H1 (cell line): ENCODE measurements around the gene LIMS1. TPM values are rescaled to one million over a fixed set of nuclear protein-coding genes. Genes with fewer than 3 reads are reported as not detected.

Experiments
- CTCF ChIA-PET: fragments of 300-600 bp; sonication (Branson Sonifier 250); formaldehyde crosslinking; loops from one replicate; lab custom pipeline; 2021; ENCODE audit not compliant: partially characterized antibody; lab: Charles Lee
- POLR2A ChIA-PET: fragments of 300-600 bp; sonication (Branson Sonifier 250); formaldehyde crosslinking; loops from one replicate; lab custom pipeline; 2021; ENCODE audit warnings: inconsistent platforms; ENCODE audit not compliant: partially characterized antibody; lab: Charles Lee
- DNase-seq, 2 experiments: peaks; one replicate each; pipeline versions ENCODE4 v3.0.0 to v3.0.0-alpha.2; 2010 to 2022; ENCODE audit warnings: low spot score in 2 of 2, low read depth in 1 of 2, mixed read lengths in 1 of 2
- FAIRE-seq: peaks from 2 replicates; lab custom pipeline; 2011; peaks lifted over from hg19 to GRCh38; lab: Jason Lieb, UNC
- H2AFZ ChIP-seq: 2 replicates; pipeline ENCODE4 v1.8.1; 2012; ENCODE audit warnings: low read length, inconsistent platforms
- H2AK5ac ChIP-seq: 2 replicates; pipeline ENCODE4 v1.6.1; 2013; ENCODE audit warnings: low read depth, low read length
- H2BK120ac ChIP-seq: replicated peaks from 2 replicates; pipeline ENCODE3; 2013; ENCODE audit warnings: low read depth, low read length, inconsistent platforms
- H2BK12ac ChIP-seq: 2 replicates; pipeline ENCODE4 v1.6.1; 2013; ENCODE audit warnings: low read depth, low read length
- H2BK15ac ChIP-seq: 2 replicates; pipeline ENCODE4 v1.6.1; 2013; ENCODE audit warnings: low read length
- H2BK20ac ChIP-seq: 2 replicates; pipeline ENCODE4 v1.6.1; 2013; ENCODE audit warnings: low read length
- H2BK5ac ChIP-seq: 2 replicates; pipeline ENCODE4 v1.6.1; 2013; ENCODE audit warnings: low read depth, low read length
- H3K14ac ChIP-seq: 2 replicates; pipeline ENCODE4 v1.6.1; 2013; ENCODE audit warnings: inconsistent platforms; ENCODE audit not compliant: insufficient read length
- H3K18ac ChIP-seq: 2 replicates; pipeline ENCODE4 v1.6.1; 2013; ENCODE audit warnings: low read length; ENCODE audit errors: extremely low read depth
- H3K23ac ChIP-seq: 2 replicates; pipeline ENCODE4 v1.6.1; 2013; ENCODE audit warnings: inconsistent platforms; ENCODE audit not compliant: insufficient read length
- H3K23me2 ChIP-seq: 2 replicates; pipeline ENCODE4 v1.6.1; 2013; ENCODE audit warnings: low read depth, low read length
- H3K27ac ChIP-seq: 2 replicates; pipeline ENCODE4 v1.6.1; 2011; ENCODE audit warnings: low read depth, low read length, inconsistent platforms
- H3K27me3 ChIP-seq, 4 experiments: replicated peaks in 1 of 4; 1 replicate in 1 of 4; 2 replicates in 3 of 4; pipeline versions ENCODE4 v1.6.1 to v1.8.1; 2011 to 2013; ENCODE audit warnings: low read length in 3 of 4, mild to moderate bottlenecking in 3 of 4, inconsistent platforms in 2 of 4, mixed read lengths in 2 of 4, moderate library complexity in 1 of 4; ENCODE audit not compliant: control insufficient read depth in 3 of 4, insufficient read depth in 3 of 4; ENCODE audit errors: extremely low read depth in 1 of 4
- H3K36me3 ChIP-seq, 4 experiments: 2 replicates each; pipeline versions ENCODE4 v1.6.1 to v1.8.1; 2011 to 2013; ENCODE audit warnings: mild to moderate bottlenecking in 4 of 4, low read length in 3 of 4, moderate library complexity in 2 of 4, control low read depth in 1 of 4, inconsistent platforms in 1 of 4; ENCODE audit not compliant: insufficient read depth in 4 of 4, control insufficient read depth in 2 of 4
- H3K4ac ChIP-seq: replicated peaks from 2 replicates; pipeline ENCODE3; 2013; ENCODE audit warnings: low read length, low read depth, mixed read lengths, inconsistent platforms; ENCODE audit not compliant: insufficient read length
- H3K4me1 ChIP-seq, 4 experiments: replicated peaks in 1 of 4; 1 replicate in 1 of 4; 2 replicates in 3 of 4; pipeline versions ENCODE4 v1.6.1 to v1.8.1; 2011 to 2013; ENCODE audit warnings: low read length in 3 of 4, inconsistent platforms in 2 of 4, mixed read lengths in 1 of 4; ENCODE audit not compliant: insufficient read depth in 4 of 4, control insufficient read depth in 3 of 4
- H3K4me2 ChIP-seq, 2 experiments: 2 replicates each; pipeline versions ENCODE4 v1.6.1 to v1.8.1; 2011 to 2013; ENCODE audit warnings: low read depth in 2 of 2, low read length in 2 of 2, control low read depth in 1 of 2, inconsistent platforms in 1 of 2, mild to moderate bottlenecking in 1 of 2; ENCODE audit not compliant: insufficient read depth in 1 of 2
- H3K4me3 ChIP-seq, 4 experiments: fragments of 200-600, 300-600 bp in 1 of 4; sonication (generic), shearing (Covaris generic), sonication (Bioruptor Twin) in 1 of 4; 2 replicates each; pipeline versions ENCODE4 v1.5.1 to v1.8.1; 2011 to 2016; ENCODE audit warnings: low read length in 4 of 4, low read depth in 3 of 4, control low read depth in 2 of 4, inconsistent platforms in 2 of 4, mild to moderate bottlenecking in 2 of 4, mixed read lengths in 1 of 4, moderate library complexity in 1 of 4; ENCODE audit not compliant: insufficient read depth in 2 of 4; ENCODE audit errors: extremely low read depth in 1 of 4
- H3K56ac ChIP-seq: replicated peaks from 2 replicates; pipeline ENCODE3; 2013; ENCODE audit warnings: low read depth, mild to moderate bottlenecking, mixed read lengths, low read length, inconsistent platforms; ENCODE audit not compliant: insufficient read length
- H3K79me1 ChIP-seq: 2 replicates; pipeline ENCODE4 v1.6.1; 2013; ENCODE audit warnings: low read depth, low read length, control low read depth
- H3K79me2 ChIP-seq, 2 experiments: 2 replicates each; pipeline versions ENCODE4 v1.6.1 to v1.8.1; 2012 to 2013; ENCODE audit warnings: low read length in 2 of 2, mild to moderate bottlenecking in 2 of 2, inconsistent platforms in 1 of 2; ENCODE audit not compliant: insufficient read depth in 2 of 2, control insufficient read depth in 1 of 2
- H3K9ac ChIP-seq, 4 experiments: replicated peaks in 1 of 4; 1 replicate in 1 of 4; 2 replicates in 3 of 4; pipeline versions ENCODE4 v1.6.1 to v1.8.1; 2011 to 2013; ENCODE audit warnings: low read depth in 3 of 4, low read length in 3 of 4, control low read depth in 2 of 4, mild to moderate bottlenecking in 2 of 4, moderate library complexity in 2 of 4, inconsistent platforms in 1 of 4; ENCODE audit errors: extremely low read depth in 1 of 4
- H3K9me3 ChIP-seq, 2 experiments: 2 replicates each; pipeline versions ENCODE4 v1.6.1 to v1.8.1; 2012 to 2013; ENCODE audit warnings: mild to moderate bottlenecking in 2 of 2, moderate library complexity in 2 of 2, control low read depth in 1 of 2, inconsistent platforms in 1 of 2, low read depth in 1 of 2, low read length in 1 of 2, mixed read lengths in 1 of 2; ENCODE audit not compliant: insufficient read depth in 2 of 2
- H4K20me1 ChIP-seq, 2 experiments: replicated peaks in 1 of 2; 2 replicates each; pipeline versions ENCODE3 to v1.8.1; 2011 to 2013; ENCODE audit warnings: inconsistent platforms in 2 of 2, low read length in 2 of 2, mild to moderate bottlenecking in 1 of 2; ENCODE audit not compliant: insufficient read depth in 2 of 2, control insufficient read depth in 1 of 2
- H4K5ac ChIP-seq: 2 replicates; pipeline ENCODE4 v1.6.1; 2013; ENCODE audit warnings: low read length, low read depth, mixed read lengths, inconsistent platforms; ENCODE audit not compliant: insufficient read length
- H4K8ac ChIP-seq: 2 replicates; pipeline ENCODE4 v1.8.0; 2013; ENCODE audit warnings: mild to moderate bottlenecking, moderate library complexity, low read length, inconsistent platforms; ENCODE audit not compliant: insufficient read depth; ENCODE audit errors: extremely low read depth
- H4K91ac ChIP-seq: replicated peaks from 2 replicates; pipeline ENCODE3; 2013; ENCODE audit warnings: low read length, mixed read lengths, inconsistent platforms; ENCODE audit not compliant: insufficient read length
- ATF2 ChIP-seq: IDR thresholded peaks from 2 replicates; pipeline ENCODE4 v1.6.1; 2012; ENCODE audit warnings: low read length, inconsistent platforms
- BACH1 ChIP-seq: IDR thresholded peaks from 2 replicates; pipeline ENCODE4 v1.6.1; 2012; ENCODE audit warnings: low read length, improper control_type of control experiment
- BRCA1 ChIP-seq: IDR thresholded peaks from 2 replicates; pipeline ENCODE4 v1.6.1; 2012; ENCODE audit warnings: low read depth, low read length, improper control_type of control experiment
- CBX8 ChIP-seq: fragments of 300-800, 300-1000 bp; sonication (generic); IDR thresholded peaks from 2 replicates; pipeline ENCODE4 v1.7.1; 2016; ENCODE audit warnings: low read depth, low read length, borderline replicate concordance
- CEBPB ChIP-seq: IDR thresholded peaks from 2 replicates; pipeline ENCODE4 v1.6.1; 2012; ENCODE audit warnings: low read depth, low read length
- CHD2 ChIP-seq: IDR thresholded peaks from 2 replicates; pipeline ENCODE4 v1.6.1; 2012; ENCODE audit warnings: low read length, improper control_type of control experiment
- CREB1 ChIP-seq: IDR thresholded peaks from 2 replicates; pipeline ENCODE4 v1.6.1; 2012; ENCODE audit warnings: inconsistent platforms
- KDM4A ChIP-seq: IDR thresholded peaks from one replicate; pipeline ENCODE4 v1.7.1; 2012; ENCODE audit warnings: low read depth, mild to moderate bottlenecking, moderate library complexity, low read length, inconsistent platforms; ENCODE audit not compliant: severe bottlenecking
- KDM5A ChIP-seq: fragments of 200-600 bp; IDR thresholded peaks from 2 replicates; pipeline ENCODE4 v1.7.1; 2012; ENCODE audit warnings: mild to moderate bottlenecking, low read length, inconsistent platforms, mixed read lengths
- POLR2A ChIP-seq, 2 experiments: IDR thresholded peaks; 1 replicate in 1 of 2; 2 replicates in 1 of 2; pipeline ENCODE4 v1.6.1; 2011; ENCODE audit warnings: low read depth in 2 of 2, low read length in 2 of 2, mild to moderate bottlenecking in 2 of 2; ENCODE audit errors: control extremely low read depth in 1 of 2
- RAD21 ChIP-seq, 2 experiments: IDR thresholded peaks in 1 of 2; conservative IDR thresholded peaks in 1 of 2; 2 replicates each; pipeline ENCODE4 v1.6.1; 2011; ENCODE audit warnings: low read depth in 2 of 2, low read length in 2 of 2, improper control_type of control experiment in 1 of 2, inconsistent platforms in 1 of 2, mild to moderate bottlenecking in 1 of 2, moderate library complexity in 1 of 2
- SIRT6 ChIP-seq: IDR thresholded peaks from one replicate; pipeline ENCODE4 v1.7.1; 2012; ENCODE audit warnings: low read length, inconsistent platforms
- TAF7 ChIP-seq: optimal IDR thresholded peaks from 2 replicates; pipeline ENCODE3; 2011; ENCODE audit warnings: low read depth, mild to moderate bottlenecking, inconsistent platforms, low read length, moderate library complexity, borderline replicate concordance
- USF2 ChIP-seq: IDR thresholded peaks from 2 replicates; pipeline ENCODE4 v1.6.1; 2011; ENCODE audit warnings: low read length, improper control_type of control experiment
- polyA plus RNA-seq, 7 experiments: library from polyadenylated mRNA; depleted of rRNA in 3 of 7; stranded (reverse) in 5 of 7; unstranded in 2 of 7; fragments of >200 nt in 5 of 7; fragments of 200-250 nt in 2 of 7; gene quantifications; 1 replicate in 5 of 7; 2 replicates in 1 of 7; 4 replicates in 1 of 7; pipeline versions ENCODE4 v1.2.1 to v1.2.3, GENCODE V29; 2011 to 2013; ENCODE audit warnings: missing spikeins in 2 of 7, mixed read lengths in 2 of 7
- total RNA-seq: library from RNA; stranded (reverse); fragmentation: NEBNext Ultra II Directional; extraction: Animal tissue kit (Norgen Biotek cat#: 25700); gene quantifications from 2 replicates; pipeline ENCODE4 v1.2.1, GENCODE V29; 2021

The LIMS1 gene
- total and polyA plus RNA-seq, 2 of the 8 experiments (the other 6 are each of a cell fraction or from before 2014, with no cell fraction given): 24.1 to 36.7 TPM

- H3K23ac ChIP-seq: no peak overlapping the region
- H2BK20ac ChIP-seq: no peak overlapping the region
- H2AFZ ChIP-seq: no peak overlapping the region
- no peak for DNase-seq
- no peak overlapping the region for H2BK15ac ChIP-seq
- no peak overlapping the region for H3K4ac ChIP-seq
- peaks cover 0 to 33% of the 10 kb centered on the region in 2 experiments; a peak in 2 of 4 replicates for H3K79me2 ChIP-seq
- ChIA-PET CTCF (no interaction called here), POLR2A (interaction anchor here (1.7 kb wide), 1 partner anchor 14 kb away, joined by 5 read pairs; no protein-coding TSS in a partner anchor)
- H3K56ac ChIP-seq: no peak overlapping the region
- no peak overlapping the region for H4K91ac ChIP-seq
- H2BK120ac ChIP-seq: no peak overlapping the region
- H2AK5ac ChIP-seq: no peak overlapping the region
- H3K36me3 ChIP-seq: no peaks in the 10 kb centered on the region
- H3K9me3 ChIP-seq: no peaks in the 10 kb centered on the region
- no peak overlapping the region for H2BK5ac ChIP-seq
- H3K27ac ChIP-seq: no peak overlapping the region
- H4K20me1 ChIP-seq: no peaks in the 10 kb centered on the region
- H4K5ac ChIP-seq: no peak overlapping the region
- no peak overlapping the region for H3K18ac ChIP-seq
- no peak overlapping the region for H3K9ac ChIP-seq
- H3K4me1 ChIP-seq: peaks cover 0 to 10% (median 3%) of the 10 kb centered on the region in 4 experiments; a peak in 4 of 7 replicates
- no peaks in the 10 kb centered on the region for H3K23me2 ChIP-seq
- H3K4me2 ChIP-seq: no peak overlapping the region
- H3K27me3 ChIP-seq: no peaks in the 10 kb centered on the region
- H3K4me3 ChIP-seq: no peak overlapping the region
- peaks cover 3% of the 10 kb centered on the region; the same call in 1 of the 2 replicates for H3K79me1 ChIP-seq
- no peak for FAIRE-seq
- H4K8ac ChIP-seq: no peak overlapping the region
- no peak overlapping the region for H3K14ac ChIP-seq
- H2BK12ac ChIP-seq: no peak overlapping the region
- TF ChIP-seq ATF2 (no peak), KDM4A (no peak), POLR2A (IDR thresholded peaks at IDR 0.05; ENCODE audit: control extremely low read depth in 1 of 2, low read depth in 2 of 2, low read length in 2 of 2) (no peak), SIRT6 (no peak), CEBPB (no peak), TAF7 (no peak), CREB1 (no peak), BACH1 (no peak), USF2 (no peak), CHD2 (no peak), RAD21 (IDR thresholded peaks at IDR 0.05 in 1 of 2, conservative IDR thresholded peaks at IDR 0.05 in 1 of 2; ENCODE audit: low read depth in 2 of 2, low read length in 2 of 2) (no peak), BRCA1 (no peak), CBX8 (no peak), KDM5A (no peak)
Observed at GRCh38 chr2:108589372-108589771, 55.1 kb downstream of the LIMS1 start.
